Renal pelvis (tissue), 4 donors: ENCODE data around the gene BICRA. TPM values are rescaled to one million over a fixed set of nuclear protein-coding genes. Genes with fewer than 3 reads are reported as not detected.
"Not testable (repeated sequence)": the region's sequence is repeated elsewhere in the genome, so short reads cannot be mapped to it uniquely, and the experiment has no call there.

Experiments
- DNase-seq: peaks from one replicate; pipeline ENCODE4 v3.0.0-alpha.2; 2013
- polyA plus RNA-seq, 3 donors: library from polyadenylated mRNA; unstranded; fragments of 120-200 nt; gene quantifications; one replicate each; pipeline ENCODE4 v1.2.1, GENCODE V29; 2013; ENCODE audit not compliant: insufficient read length in 3 of 3

The BICRA gene
- polyA plus RNA-seq, 3 donors: 14.1 to 19.7 (median 17.1) TPM

DNA sequence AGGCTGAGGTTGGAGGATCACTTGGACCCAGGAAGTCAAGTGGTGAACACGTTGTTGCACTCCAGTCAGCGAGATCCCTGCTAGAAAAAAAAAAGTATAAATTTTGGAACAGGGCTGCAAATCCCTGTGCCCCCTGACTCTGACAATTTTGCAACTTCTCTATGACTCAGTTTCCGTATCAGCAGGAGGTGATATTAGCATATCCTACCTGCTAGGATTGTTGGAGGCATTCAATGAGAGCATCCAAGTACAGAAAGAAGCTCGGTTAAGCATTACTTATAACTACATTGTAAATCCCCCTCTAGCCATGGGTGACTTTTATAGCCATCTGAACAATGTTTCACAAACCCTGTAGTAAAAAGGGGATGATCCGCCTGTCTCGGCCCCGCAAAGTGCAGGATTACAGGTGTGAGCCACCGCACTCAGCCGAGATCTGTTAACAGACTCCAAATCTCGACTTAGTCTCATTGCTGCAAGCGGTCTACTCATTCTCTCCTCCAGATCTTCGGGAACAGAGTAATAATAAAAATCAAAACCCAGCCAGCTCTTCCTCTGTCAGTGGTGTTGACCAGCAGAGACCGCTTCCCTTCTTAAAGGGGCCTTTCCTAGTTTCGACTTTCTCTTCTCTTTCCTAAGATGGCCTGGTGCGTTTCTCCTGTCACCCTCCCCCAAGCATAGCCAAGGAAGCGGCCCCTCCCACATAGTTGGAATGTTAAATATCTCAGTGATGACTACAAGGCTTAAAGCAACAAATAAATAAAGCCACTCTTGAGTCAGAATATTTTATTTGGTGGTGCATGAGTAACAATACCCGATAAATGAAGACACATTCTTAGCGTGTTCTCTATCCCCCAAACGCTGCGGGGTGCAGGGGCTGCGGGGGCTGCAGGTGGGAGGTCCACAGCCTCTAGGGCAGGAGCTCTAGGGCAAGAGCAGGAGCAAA is 10.3 kb upstream of the BICRA start:
- peak; percentile 77 for DNase-seq

DNA sequence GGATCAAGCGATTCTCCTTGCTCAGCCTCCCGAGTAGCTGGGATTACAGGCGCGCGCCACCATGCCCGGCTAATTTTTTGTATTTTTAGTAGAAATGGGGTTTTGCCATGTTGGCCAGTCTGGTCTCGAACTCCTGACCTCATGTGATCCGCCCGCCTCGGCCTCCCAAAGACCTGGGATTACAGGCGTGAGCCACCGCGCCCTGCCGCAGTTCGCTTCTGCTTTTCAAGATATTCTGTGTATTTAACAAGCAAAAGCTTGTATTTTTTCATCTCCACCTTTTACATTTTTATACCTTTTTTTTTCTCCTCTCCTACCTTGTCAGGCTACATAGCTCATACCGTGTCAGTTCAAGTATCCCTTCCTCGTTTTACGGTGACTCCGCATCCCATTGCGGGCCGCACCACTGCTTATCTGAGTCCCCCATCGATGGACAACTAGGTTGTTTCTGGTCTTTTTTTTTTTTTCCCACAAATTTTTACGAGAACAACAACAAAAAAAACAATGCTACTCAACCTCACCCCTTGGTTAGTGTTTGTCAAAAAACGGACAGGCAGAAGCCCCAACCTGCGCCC is 9.2 kb upstream of the BICRA start:
- DNase-seq: not testable (repeated sequence)

GRCh38 chr19:47600246-47601179 is 8.4 kb upstream of the BICRA start:
- DNase-seq: peak; percentile 99

DNA sequence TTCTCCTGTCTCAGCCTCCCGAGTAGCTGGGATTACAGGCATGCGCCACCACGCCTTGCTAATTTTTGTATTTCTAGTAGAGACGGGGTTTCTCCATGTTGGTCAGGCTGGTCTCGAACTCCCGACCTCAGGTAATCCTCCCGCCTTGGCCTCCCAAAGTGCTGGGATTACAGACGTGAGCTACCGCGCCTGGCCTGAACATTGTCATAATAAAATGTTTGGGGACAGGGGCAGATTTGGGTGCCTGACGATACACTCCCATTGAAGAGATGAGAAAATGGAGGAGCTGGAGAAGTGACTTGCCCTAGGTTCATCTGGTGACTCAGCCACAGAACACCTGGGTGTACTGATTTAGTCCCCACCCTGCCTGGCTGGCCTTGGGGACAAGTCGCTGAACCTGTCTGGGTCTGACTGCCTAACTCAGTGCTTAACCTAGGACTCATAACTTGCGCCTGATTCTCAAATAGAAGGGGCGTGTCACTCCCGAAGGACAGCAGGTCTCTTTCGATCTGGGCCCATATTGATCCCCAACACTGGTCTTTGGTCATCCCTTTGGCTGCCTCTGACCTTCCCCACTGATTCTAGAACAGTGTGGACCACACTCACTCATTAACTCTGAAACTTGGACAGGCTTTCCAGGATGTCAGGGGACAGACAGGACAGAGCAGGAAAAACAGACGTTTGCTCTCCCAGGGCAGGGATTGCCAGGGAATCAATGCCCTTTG is 7.6 kb upstream of the BICRA start:
- DNase-seq: no peak

DNA sequence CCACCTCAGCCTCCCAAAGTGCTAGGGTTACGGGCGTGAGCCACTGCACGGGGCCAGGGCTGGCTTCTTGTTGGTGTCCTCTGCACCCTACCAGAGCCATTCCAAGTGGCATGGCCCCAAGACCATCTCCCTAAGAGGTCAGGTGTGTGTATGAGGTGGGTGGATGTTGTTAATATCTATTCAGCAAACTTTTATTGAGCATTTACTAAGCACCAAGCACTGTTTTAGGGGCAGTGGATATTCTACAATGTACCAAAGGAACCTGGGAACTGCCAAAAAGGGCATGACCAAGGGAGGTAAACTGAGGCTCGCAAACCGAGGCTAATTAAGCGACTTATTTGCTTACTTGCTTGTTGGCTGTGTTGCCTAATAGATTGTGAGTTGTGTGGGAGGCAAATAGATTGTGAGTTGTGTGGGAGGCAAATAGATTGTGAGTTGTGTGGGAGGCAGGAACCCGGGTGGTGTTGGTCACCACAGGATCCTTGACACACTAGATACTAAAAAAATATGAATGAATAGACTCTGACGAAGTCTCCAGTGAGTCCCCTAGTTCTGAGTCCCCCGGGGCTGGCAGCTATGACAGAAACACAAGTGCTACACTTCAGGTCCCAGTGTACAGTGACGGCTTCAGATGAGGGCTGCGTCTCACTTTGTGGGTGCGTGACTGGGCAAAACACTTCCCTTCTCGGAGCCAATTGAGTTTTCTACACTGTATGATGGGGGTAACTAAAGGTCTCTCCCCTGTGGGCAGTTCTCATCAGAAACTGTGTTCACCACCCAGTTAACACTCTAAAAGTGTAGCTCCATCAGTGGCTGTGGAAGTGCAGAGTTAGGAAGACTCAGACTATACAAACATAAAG is 5.0 kb upstream of the BICRA start:
- no peak for DNase-seq

GRCh38 chr19:47607564-47608073 is 1.3 kb upstream of the BICRA start:
- no peak for DNase-seq

GRCh38 chr19:47608074-47608918 is 638 bp upstream of the BICRA start:
- DNase-seq: peak; percentile 95

DNA sequence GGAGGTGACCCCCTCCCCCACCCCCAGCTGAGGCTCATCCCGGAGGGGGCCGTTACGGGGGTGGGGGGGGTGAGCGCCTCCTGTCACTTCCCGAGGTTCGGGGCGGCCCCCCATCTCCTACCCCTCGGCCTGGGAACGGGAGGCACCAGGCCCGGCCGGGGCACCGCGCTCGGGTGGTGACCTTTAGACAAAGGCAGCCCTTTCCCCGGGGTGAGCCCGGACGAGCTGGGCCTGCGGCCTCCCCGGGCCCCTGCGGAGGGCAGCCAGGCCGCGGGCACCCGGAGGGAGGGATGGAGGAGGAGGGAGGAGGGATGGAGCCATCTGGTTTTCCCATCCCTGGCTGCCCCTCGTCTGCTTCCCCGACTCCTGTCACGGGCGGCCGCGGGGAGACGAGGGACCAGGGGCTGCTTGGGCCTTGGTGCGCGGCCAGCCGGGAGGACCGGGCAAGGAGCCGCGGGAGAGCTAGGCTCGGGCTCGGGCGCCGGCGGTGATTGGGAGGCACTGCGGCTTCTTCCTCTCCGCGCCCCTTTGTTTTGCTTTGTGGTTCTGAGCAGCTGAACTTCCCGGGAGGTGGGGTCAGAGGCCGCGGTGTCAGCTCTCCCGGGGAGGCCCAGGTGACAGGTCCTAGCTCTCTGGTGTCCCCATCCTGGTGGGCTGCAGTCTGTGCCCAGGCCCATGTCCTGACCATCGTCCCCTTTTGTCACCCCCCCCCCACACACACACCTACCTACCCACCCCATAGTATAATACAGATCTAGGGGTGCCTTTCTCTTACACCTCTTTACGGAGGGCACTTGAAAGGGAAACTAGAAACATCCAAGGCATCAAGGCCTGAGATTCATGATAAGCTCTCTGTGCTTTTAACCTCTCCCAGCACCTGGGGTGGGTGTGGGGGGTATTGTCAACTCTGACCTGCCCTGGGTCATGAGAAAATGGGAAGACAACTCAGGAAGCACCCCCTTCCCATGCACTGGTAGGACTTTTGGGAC is 1.3 kb downstream of the BICRA start:
- DNase-seq: peak; percentile 23

- DNase-seq: no peak
Observed at GRCh38 chr19:47610902-47611301, 2.0 kb downstream of the BICRA start.

- peak; percentile 50 for DNase-seq
Observed at GRCh38 chr19:47613165-47614020, 4.5 kb downstream of the BICRA start.

- DNase-seq: no peak
Observed at GRCh38 chr19:47614021-47614295, 5.0 kb downstream of the BICRA start.

DNA sequence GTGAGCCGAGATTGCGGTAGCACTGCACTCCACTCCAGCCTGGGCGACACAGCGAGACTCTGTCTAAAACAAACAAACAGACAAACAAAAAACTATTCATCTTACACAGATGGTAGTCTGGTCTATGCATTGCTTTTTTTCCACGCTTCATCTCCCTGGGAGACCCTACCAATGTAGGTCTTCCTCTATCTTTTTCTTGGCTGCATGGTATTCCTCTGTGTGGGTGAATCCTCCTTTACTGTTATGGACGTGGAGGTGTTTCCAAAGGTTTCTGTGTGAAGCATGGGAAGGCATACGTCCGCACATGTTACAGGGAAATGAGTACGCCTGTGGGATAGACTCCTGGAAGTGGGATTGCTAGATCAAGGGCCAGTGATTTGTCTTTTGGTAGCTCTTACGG is 5.6 kb downstream of the BICRA start:
- no peak for DNase-seq

DNA sequence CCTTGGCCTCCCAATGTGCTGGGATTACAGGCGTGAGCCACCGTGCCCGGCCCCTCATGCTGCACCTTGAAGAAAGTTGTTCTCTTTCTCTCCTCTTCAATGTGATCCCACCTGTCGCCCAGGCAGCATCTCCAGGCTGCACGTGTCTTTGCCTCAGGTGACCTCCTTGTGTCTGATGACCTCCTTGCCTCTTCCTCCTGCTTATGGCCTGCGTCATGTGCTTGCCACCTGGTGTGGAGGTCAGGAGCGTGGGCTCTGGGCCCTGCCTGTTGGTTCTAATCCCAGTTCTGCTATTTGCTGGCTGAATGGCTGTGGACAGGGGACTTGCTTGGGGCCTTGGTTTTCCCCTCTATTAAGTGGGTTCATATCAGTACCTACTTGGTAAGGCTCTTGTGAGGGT is 6.3 kb downstream of the BICRA start:
- no peak for DNase-seq

- no peak for DNase-seq
Observed at GRCh38 chr19:47615714-47616113, 6.8 kb downstream of the BICRA start.

- DNase-seq: no peak
Observed at GRCh38 chr19:47618771-47619170, 9.8 kb downstream of the BICRA start.

DNA sequence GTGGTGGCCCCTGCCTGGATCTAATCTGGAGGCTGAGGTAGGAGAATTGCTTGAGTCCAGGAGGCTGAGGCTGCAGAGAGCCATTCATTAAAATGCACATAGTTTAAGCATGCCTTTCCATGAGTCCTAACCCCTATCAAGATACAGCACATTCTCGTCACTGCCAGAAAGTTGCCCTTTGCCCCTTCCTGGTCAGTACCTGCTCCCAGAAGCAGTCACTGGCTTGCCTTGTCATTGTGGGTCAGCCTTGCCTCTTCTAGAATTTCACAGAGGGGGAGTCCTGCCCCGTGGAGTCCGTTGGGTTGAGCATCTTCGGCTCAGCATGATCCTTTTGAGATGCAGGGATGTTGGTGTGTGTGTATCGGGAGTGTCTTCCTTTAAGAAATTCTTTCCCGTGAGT is 10.8 kb downstream of the BICRA start:
- DNase-seq: no peak
